HCT116 (cell line): ENCODE measurements around the gene BFSP2. TPM values are rescaled to one million over a fixed set of nuclear protein-coding genes. Genes with fewer than 3 reads are reported as not detected.

Source experiments
- ATAC-seq: fragments of 200-7000 bp; cut with Tn5 transposase; 2 replicates; pipeline ENCODE4 v1.9.1; 2020; ENCODE audit warnings: mild to moderate bottlenecking, moderate library complexity
- BruUV-seq: library from RNA; stranded (reverse); fragments of 400-500 nt; replicated peaks from 2 replicates; lab custom pipeline; 2021; lab: Mats Ljungman, UMichigan
- CTCF ChIA-PET: fragments of 300-600 bp; sonication (Branson Sonifier 250); formaldehyde crosslinking; loops from one replicate; lab custom pipeline; 2021; ENCODE audit warnings: antibody characterized with exemption; lab: Charles Lee
- POLR2A ChIA-PET: fragments of 300-600, 350-600 bp; sonication (Branson Sonifier 250); formaldehyde crosslinking; loops from one replicate; lab custom pipeline; 2021; ENCODE audit warnings: antibody characterized with exemption; lab: Charles Lee
- RAD21 ChIA-PET, 2 experiments: fragments of 300-600 bp; sonication (Branson Sonifier 250); formaldehyde crosslinking; loops; one replicate each; lab custom pipeline; 2023; ENCODE audit warnings: low total read pairs in 2 of 2; ENCODE audit not compliant: uncharacterized antibody in 2 of 2, unreplicated experiment in 2 of 2, low non-redundant PET in 1 of 2; lab: Charles Lee
- DNase-seq: peaks from one replicate; pipeline ENCODE4 v3.0.0-alpha.2; 2010; ENCODE audit warnings: low read depth, low spot score
- H2AFZ ChIP-seq: fragments of 200-600 bp; shearing (Covaris generic), sonication (generic); 2 replicates; pipeline ENCODE4 v1.6.1; 2017; ENCODE audit warnings: low read depth, mixed run types, mixed read lengths, antibody characterized with exemption, low read length; ENCODE audit not compliant: poor library complexity, severe bottlenecking
- H3K27ac ChIP-seq: 2 replicates; pipeline ENCODE4 v1.5.1; 2012; ENCODE audit warnings: low read depth, low read length
- H3K27me3 ChIP-seq: fragments of 200-600 bp; sonication (generic); 2 replicates; pipeline ENCODE4 v1.6.1; 2016; ENCODE audit warnings: mixed run types, low read length, mixed read lengths; ENCODE audit not compliant: insufficient read depth
- H3K36me3 ChIP-seq, 2 experiments: fragments of 200-500 bp in 1 of 2; fragments of 200-600 bp in 1 of 2; sonication (Bioruptor generic) in 1 of 2; sonication (generic) in 1 of 2; 2 replicates each; pipeline versions ENCODE4 v1.5.1 to v1.6.1; 2014 to 2016; ENCODE audit warnings: low read length in 2 of 2, inconsistent platforms in 1 of 2, mixed read lengths in 1 of 2, mixed run types in 1 of 2; ENCODE audit not compliant: insufficient read depth in 2 of 2, control insufficient read depth in 1 of 2
- H3K4me1 ChIP-seq, 2 experiments: fragments of 200-600 bp in 1 of 2; sonication (generic) in 1 of 2; 2 replicates each; pipeline versions ENCODE4 v1.5.1 to v1.6.1; 2012 to 2017; ENCODE audit warnings: low read length in 2 of 2, inconsistent platforms in 1 of 2, mild to moderate bottlenecking in 1 of 2, mixed read lengths in 1 of 2, mixed run types in 1 of 2, moderate library complexity in 1 of 2; ENCODE audit not compliant: insufficient read depth in 2 of 2, control insufficient read depth in 1 of 2
- H3K4me2 ChIP-seq: fragments of 200-600 bp; sonication (generic); 2 replicates; pipeline ENCODE4 v1.6.1; 2017; ENCODE audit warnings: mixed run types, low read length, mixed read lengths
- H3K4me3 ChIP-seq, 2 experiments: fragments of 200-600 bp in 1 of 2; sonication (generic) in 1 of 2; replicated peaks in 1 of 2; 2 replicates each; pipeline ENCODE4 v1.5.1; 2011 to 2016; ENCODE audit warnings: low read length in 2 of 2, control low read depth in 1 of 2, low read depth in 1 of 2, mild to moderate bottlenecking in 1 of 2, mixed read lengths in 1 of 2, mixed run types in 1 of 2
- H3K79me2 ChIP-seq: fragments of 200-600 bp; sonication (generic); 2 replicates; pipeline ENCODE4 v1.6.1; 2017; ENCODE audit warnings: mild to moderate bottlenecking, mixed run types, low read length, moderate library complexity, mixed read lengths; ENCODE audit not compliant: insufficient read depth
- H3K9ac ChIP-seq: fragments of 200-600 bp; sonication (generic); 2 replicates; pipeline ENCODE4 v1.6.1; 2016; ENCODE audit warnings: low read length, mixed read lengths
- H3K9me2 ChIP-seq: fragments of 200-600 bp; sonication (generic), shearing (Covaris generic); 2 replicates; pipeline ENCODE4 v1.6.1; 2017; ENCODE audit warnings: mixed run types, mild to moderate bottlenecking, moderate library complexity; ENCODE audit not compliant: insufficient read depth
- H3K9me3 ChIP-seq, 2 experiments: fragments of 200-500 bp in 1 of 2; fragments of 200-600 bp in 1 of 2; sonication (Bioruptor generic) in 1 of 2; sonication (generic) in 1 of 2; 2 replicates each; pipeline ENCODE4 v1.6.1; 2014 to 2017; ENCODE audit warnings: low read length in 2 of 2, mixed read lengths in 2 of 2, inconsistent platforms in 1 of 2, low read depth in 1 of 2, mild to moderate bottlenecking in 1 of 2, mixed run types in 1 of 2, moderate library complexity in 1 of 2; ENCODE audit not compliant: control insufficient read depth in 1 of 2, insufficient read depth in 1 of 2
- H4K20me1 ChIP-seq: fragments of 200-600 bp; sonication (generic), shearing (Covaris generic); 2 replicates; pipeline ENCODE4 v1.6.1; 2017; ENCODE audit warnings: mixed run types, mild to moderate bottlenecking, moderate library complexity; ENCODE audit not compliant: insufficient read depth
- CBX3 ChIP-seq: IDR thresholded peaks from 2 replicates; pipeline ENCODE4 v1.6.1; 2012; ENCODE audit warnings: low read depth
- CEBPB ChIP-seq: IDR thresholded peaks from 2 replicates; pipeline ENCODE4 v1.6.1; 2012; ENCODE audit warnings: low read depth
- CTCF ChIP-seq, 3 experiments: fragments of 200-600 bp in 1 of 3; sonication (generic) in 1 of 3; IDR thresholded peaks in 2 of 3; conservative IDR thresholded peaks in 1 of 3; 2 replicates each; pipeline ENCODE4 v1.5.1; 2012 to 2017; ENCODE audit warnings: low read depth in 2 of 3, low read length in 2 of 3, antibody characterized with exemption in 1 of 3, borderline replicate concordance in 1 of 3, control low read depth in 1 of 3, mild to moderate bottlenecking in 1 of 3, mixed read lengths in 1 of 3, mixed run types in 1 of 3, moderate library complexity in 1 of 3; ENCODE audit not compliant: insufficient read depth in 1 of 3
- ELF1 ChIP-seq: IDR thresholded peaks from 2 replicates; pipeline ENCODE4 v1.6.1; 2012; ENCODE audit warnings: low read depth, borderline replicate concordance
- EZH2phosphoT487 ChIP-seq: fragments of 200-600 bp; IDR thresholded peaks from 2 replicates; pipeline ENCODE4 v1.6.1; 2018; ENCODE audit warnings: antibody characterized with exemption, borderline replicate concordance
- FOSL1 ChIP-seq: IDR thresholded peaks from 2 replicates; pipeline ENCODE4 v1.6.1; 2012; ENCODE audit warnings: low read depth
- JUND ChIP-seq: IDR thresholded peaks from 2 replicates; pipeline ENCODE4 v1.6.1; 2012
- MAX ChIP-seq: IDR thresholded peaks from 2 replicates; pipeline ENCODE4 v1.6.1; 2012
- POLR2AphosphoS5 ChIP-seq: IDR thresholded peaks from 2 replicates; pipeline ENCODE4 v1.6.1; 2011; ENCODE audit warnings: mild to moderate bottlenecking, low read depth, low read length, moderate library complexity
- SRF ChIP-seq: IDR thresholded peaks from 2 replicates; pipeline ENCODE4 v1.6.1; 2012; ENCODE audit warnings: low read depth
- TCF7L2 ChIP-seq: IDR thresholded peaks from 2 replicates; pipeline ENCODE4 v1.7.0; 2011; ENCODE audit warnings: borderline replicate concordance, inconsistent platforms; ENCODE audit not compliant: insufficient read depth, insufficient read length; ENCODE audit errors: extremely low read depth
- YY1 ChIP-seq: IDR thresholded peaks from 2 replicates; pipeline ENCODE4 v1.6.1; 2011; ENCODE audit warnings: low read length, low read depth, moderate library complexity, mild to moderate bottlenecking; ENCODE audit not compliant: insufficient replicate concordance; ENCODE audit errors: extremely low read depth
- ZBTB33 ChIP-seq: IDR thresholded peaks from 2 replicates; pipeline ENCODE4 v1.6.1; 2011; ENCODE audit warnings: mild to moderate bottlenecking, low read length, moderate library complexity; ENCODE audit not compliant: insufficient replicate concordance; ENCODE audit errors: extremely low read depth
- intact Hi-C: fragments of 100-400 bp; cut with micrococcal nuclease; formaldehyde crosslinking; loops from 2 replicates; pipeline ENCODE4 v1.10.0; 2022
- total RNA-seq: library from RNA; stranded (reverse); gene quantifications from one replicate; pipeline ENCODE4 v1.2.1, GENCODE V29; 2021; ENCODE audit not compliant: unreplicated experiment

Gene BFSP2
- total RNA-seq, 1 experiment from 2014 or later, result not detected

GRCh38 chr3:133396906-133397305 is 3.0 kb upstream of the BFSP2 start:
- ChIA-PET POLR2A (no interaction called here), CTCF (no interaction called here), RAD21 (no interaction called here)
- ATAC-seq (no peak), DNase-seq (no peak)
- TF ChIP-seq SRF, result no peak
- TF ChIP-seq MAX, result no peak
- TF ChIP-seq CTCF (IDR thresholded peaks at IDR 0.05 in 2 of 3, conservative IDR thresholded peaks at IDR 0.05 in 1 of 3; ENCODE audit: borderline replicate concordance in 1 of 3, insufficient read depth in 1 of 3, low read depth in 2 of 3, low read length in 2 of 3), result no peak
- TF ChIP-seq JUND, result no peak
- TF ChIP-seq YY1, result no peak
- no peak for TF ChIP-seq ELF1
- no peak for TF ChIP-seq TCF7L2
- no peak for TF ChIP-seq CBX3
- no peak for TF ChIP-seq CEBPB
- no peak for TF ChIP-seq EZH2phosphoT487
- TF ChIP-seq FOSL1, result no peak
- TF ChIP-seq POLR2AphosphoS5, result no peak
- TF ChIP-seq ZBTB33, result no peak
- no peak overlapping the region for H2AFZ ChIP-seq
- H3K9me3 ChIP-seq, result no peaks in the 10 kb centered on the region
- H4K20me1 ChIP-seq, result no peaks in the 10 kb centered on the region
- no peaks in the 10 kb centered on the region for H3K4me1 ChIP-seq
- no peak overlapping the region for H3K4me3 ChIP-seq
- no peak overlapping the region for H3K4me2 ChIP-seq
- H3K79me2 ChIP-seq, result no peaks in the 10 kb centered on the region
- H3K36me3 ChIP-seq, result no peaks in the 10 kb centered on the region
- no TSS peak for BruUV-seq
- no peak overlapping the region for H3K9ac ChIP-seq
- no peaks in the 10 kb centered on the region for H3K9me2 ChIP-seq
- H3K27me3 ChIP-seq, result peaks cover 49% of the 10 kb centered on the region
- no peak overlapping the region for H3K27ac ChIP-seq
- intact Hi-C loops, result no loop called here
